SU-DHL-6 (cell line): Measurements from ENCODE around the gene SH3GL1.

Experiments used
- CTCF ChIP-seq: fragments of 200-600 bp; sonication (generic); IDR thresholded peaks from one replicate; pipeline ENCODE4 v1.5.1; 2017; ENCODE audit warnings: antibody characterized with exemption, mild to moderate bottlenecking, low read length, moderate library complexity; ENCODE audit not compliant: insufficient read depth, poor library complexity, severe bottlenecking
- EZH2phosphoT487 ChIP-seq: fragments of 200-600 bp; sonication (generic), shearing (Covaris generic); conservative IDR thresholded peaks from 2 replicates; pipeline ENCODE4 v1.6.1; 2018; ENCODE audit warnings: mild to moderate bottlenecking, antibody characterized with exemption, low read length, moderate library complexity, mixed read lengths

- TF ChIP-seq CTCF (no peak), EZH2phosphoT487 (no peak)
These were observed 73.0 kb downstream of the SH3GL1 start for GRCh38 chr19:4327252-4327876.
